Kidney tubule cell (primary cell): ENCODE data around the gene CTIF.

Source experiments
- DNase-seq: peaks from one replicate; pipeline ENCODE4 v3.0.0-alpha.2; 2018; ENCODE audit warnings: low spot score

CTIF gene

DNA sequence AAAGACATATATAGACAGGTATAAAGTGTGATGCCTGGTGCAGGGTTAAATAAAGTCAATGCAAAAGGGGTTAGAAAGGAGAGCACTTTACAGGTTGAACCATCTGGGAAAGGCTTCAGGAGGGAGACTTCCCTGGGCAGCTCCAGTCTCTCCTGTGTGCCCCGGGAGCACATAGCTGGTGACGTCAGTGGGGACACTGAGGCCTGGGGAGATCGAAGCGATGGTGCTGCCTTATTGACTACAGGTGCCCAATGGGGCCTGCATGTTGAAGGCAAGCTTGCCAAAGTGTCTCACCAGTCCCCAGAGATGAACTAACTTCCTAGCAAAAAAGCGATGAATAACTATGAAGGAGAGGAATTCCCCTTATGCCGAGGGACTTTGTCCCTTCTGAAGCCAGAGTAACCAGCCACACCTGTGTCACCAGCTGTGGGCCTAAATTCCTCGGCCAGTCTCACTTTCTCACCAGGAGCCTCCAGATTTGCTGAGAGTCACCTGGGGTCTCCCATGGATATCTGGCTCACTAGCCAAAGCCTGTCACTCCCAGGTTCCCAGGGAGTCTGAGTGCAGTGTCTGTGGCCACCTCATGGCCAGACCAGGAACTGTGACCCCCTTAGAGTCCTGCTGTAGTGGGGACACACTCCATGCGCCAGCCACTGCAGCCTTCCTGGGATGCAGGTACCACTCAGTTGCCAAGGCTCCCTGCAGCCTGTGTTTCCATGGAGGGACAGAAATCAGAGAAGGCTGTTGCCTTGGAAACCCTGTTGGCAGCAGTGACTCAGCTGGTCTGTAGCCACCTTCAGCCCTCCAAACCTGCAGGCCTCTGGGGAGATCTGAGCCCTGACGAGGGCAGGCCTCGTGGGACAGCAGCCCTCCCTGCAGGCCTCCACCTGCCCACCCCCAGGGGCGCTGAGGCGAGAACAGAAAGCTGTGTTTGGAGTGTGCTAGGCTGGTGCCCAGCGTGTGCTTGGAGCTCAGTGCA lies 128.7 kb downstream of the CTIF start:
- DNase-seq: peak; percentile 49

DNA sequence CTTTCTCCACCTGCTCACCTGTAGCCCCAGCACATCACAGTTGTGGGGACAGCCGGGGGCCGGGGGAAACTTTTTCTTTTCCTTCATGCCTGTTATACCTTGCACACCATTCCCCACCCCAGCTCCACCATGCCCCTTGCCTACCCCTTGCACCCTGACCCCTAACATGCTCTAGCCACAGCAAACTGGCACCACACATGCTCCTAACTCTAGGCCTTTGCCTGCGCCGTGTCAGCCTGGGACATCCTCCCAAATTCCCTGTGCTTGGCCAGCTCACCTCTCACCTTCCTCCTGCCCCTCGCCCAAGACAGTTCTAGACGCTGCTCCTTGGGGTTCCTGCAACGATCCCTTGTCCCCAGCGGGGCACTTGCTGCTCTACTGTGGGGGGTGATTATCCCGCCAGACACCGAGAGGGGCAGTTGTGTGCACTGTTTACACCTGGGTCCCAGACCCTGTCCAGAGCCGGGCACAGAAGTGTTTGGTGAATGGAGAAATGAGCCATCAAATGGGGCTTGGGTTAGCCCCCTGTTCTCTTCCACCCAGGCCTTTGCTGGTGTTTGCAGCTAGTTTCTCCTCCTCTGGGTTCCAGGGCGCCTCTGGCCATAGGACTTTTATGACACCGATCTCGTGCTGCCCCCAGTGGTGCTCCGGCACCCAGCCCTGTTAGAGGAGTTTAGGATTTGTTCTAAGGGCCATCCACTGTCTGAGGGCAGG lies 129.8 kb downstream of the CTIF start:
- no peak for DNase-seq

DNA sequence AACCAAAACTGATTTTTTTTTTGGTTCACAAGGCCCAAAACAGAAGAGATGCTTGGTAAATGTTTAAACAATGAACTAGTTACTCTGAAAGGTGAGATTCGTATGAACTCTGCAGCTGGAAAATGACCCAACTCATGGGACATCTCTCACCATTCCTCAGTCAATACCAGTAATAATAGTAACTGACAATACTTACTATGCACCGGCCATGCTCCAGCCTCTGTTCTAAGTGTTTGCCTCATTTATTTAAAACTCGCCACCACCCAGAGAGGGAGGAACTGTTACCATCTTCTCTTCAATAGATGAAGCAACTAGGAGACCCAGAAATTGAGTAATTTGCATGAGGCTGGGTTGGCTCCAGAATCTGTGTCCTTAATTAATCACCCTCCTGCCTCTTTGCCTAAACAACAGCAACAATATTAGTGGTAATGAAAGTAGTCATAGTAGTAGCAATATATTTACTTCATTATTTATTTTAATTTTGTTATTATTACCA lies 130.4 kb downstream of the CTIF start:
- DNase-seq: no peak

DNA sequence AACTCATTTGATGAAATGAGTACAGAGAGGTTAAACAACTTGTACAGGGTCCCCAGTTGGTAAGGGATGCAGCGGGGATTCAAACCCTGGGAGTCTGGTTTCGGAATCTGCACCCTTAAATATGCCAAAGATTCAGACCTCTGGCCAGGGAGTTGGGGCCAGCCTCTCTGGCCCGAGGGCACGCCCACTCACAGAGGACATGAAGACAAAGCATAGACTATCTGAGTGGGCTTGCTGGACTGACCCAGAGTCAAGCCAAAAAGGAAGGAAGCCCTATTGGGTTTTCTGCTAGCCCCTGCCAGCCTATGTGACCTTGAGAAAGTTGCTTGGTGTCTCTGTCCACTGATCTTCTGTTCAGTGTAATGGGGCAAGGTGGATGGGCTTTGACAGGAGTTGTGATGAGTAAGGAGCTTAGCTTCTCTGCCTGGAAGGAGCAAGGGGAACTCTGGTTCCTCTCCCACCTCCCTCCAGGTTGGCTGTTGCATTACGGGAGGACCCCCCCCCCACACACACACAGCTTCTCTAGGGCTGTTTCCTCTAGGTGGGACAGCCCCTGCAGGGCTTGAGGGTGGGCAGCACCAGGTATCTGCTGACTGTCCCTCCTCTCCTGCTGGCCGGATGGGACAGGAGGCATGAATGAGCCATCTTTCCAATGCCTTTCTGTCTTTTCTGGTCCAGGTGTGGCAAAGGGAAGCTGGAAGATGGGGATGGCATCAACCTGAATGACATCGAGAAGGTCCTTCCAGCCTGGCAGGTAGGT lies 131.3 kb downstream of the CTIF start:
- no peak for DNase-seq

DNA sequence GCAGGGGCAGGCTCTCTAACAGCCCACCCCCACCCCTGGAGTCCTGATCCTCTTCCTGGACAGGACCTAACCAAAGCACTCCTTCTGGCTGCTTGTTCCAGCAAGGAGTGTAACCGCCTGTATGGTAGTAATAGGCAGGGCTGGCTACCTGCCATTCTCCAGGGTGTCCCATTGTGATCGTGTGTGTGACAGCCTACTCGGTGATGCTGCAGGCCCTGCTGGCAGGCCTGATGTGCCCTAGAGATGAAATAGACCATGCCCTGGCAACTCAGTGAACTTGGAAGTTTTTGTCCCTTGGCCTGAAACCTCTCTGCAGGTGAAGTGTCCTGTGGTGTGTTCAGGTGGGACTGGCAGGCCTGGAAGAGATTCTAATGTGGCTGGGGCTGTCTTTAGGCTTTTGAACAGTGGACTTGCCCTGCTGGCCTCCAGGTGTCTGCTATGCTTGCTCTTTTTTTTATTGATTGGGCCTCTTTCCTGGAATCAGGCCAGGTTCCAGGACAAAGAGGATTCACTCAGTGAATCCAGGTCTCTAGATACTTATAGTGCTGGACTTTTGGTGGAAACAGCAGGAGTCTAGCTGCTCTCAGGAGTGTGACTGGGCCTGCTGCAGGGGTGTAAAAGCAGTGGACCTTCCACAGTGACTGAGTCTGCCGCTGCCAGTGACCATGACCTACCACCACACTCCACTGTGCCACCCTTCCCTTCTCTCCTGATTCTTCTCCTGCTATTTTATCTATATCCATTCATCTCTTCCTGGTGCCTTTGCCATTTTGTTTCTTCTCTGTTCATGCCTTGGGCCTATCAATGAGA lies 132.1 kb downstream of the CTIF start:
- DNase-seq: no peak

DNA sequence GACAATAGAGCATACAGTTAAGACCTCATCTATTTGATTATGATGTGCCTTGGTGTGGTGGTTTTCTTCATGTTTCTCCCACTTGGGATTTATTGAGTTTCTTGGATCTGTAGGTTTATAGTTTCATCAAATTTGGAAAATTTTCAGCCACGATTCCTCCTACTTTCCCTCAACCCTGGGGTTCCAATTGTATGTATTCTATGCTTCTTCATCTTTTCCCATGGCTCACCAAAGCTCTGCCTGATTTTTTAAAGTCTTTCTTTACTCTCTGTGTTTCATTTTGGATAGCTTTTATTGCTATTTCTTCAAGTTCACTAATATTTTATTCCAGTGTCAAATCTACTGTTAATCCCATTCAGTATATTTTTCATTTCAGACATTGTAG lies 132.7 kb downstream of the CTIF start:
- no peak for DNase-seq

DNA sequence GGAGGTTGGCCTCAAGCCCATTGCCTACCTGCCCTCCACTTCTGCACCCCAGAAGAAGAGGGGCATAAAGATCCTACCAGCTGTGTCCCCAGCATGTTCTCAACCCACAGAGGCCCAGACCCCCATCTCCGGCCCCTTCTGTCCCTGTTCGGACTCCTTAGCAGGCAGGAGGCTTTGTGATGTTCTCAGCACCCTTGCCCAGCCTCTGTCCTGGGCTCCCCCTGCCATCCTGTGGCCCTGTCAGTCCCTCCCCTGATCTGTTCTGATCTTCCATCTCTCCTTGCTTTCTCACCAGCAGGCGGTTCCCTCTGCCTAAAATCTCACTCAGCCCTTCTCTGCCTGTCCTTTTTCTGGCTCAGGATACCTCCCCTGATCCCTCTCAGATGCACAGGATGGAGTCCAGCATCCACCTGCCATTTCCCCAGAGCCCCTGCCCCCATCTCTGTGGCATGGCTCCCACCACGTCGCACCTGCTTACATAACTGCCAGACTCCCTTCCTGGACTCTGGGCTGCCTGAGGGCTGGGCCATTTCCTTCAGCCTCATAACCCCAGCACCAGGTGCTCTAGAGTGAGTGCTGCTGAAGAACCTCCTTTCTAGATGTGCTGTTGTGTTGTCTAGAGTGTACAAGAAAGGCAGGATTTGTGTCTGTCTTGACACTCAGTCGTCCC lies 134.0 kb downstream of the CTIF start:
- no peak for DNase-seq

DNA sequence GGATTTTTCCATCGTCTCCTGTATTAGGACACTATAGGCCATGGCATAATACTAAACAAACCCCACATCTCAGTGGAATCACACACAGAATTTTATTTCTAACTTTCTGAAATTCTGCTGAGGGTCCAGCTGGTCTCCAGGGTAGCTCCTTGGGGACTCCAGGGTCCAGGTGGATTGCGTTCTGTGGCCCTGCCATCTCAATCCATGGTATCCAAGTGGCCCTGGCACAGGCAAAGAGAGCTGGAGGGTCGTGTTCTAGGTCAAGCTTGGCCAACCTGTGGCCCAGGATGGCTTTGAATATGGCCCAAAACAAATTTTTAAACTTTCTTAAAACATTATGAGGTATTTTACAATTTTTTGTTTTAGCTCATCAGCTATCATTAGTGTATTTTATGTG lies 134.6 kb downstream of the CTIF start:
- no peak for DNase-seq

DNA sequence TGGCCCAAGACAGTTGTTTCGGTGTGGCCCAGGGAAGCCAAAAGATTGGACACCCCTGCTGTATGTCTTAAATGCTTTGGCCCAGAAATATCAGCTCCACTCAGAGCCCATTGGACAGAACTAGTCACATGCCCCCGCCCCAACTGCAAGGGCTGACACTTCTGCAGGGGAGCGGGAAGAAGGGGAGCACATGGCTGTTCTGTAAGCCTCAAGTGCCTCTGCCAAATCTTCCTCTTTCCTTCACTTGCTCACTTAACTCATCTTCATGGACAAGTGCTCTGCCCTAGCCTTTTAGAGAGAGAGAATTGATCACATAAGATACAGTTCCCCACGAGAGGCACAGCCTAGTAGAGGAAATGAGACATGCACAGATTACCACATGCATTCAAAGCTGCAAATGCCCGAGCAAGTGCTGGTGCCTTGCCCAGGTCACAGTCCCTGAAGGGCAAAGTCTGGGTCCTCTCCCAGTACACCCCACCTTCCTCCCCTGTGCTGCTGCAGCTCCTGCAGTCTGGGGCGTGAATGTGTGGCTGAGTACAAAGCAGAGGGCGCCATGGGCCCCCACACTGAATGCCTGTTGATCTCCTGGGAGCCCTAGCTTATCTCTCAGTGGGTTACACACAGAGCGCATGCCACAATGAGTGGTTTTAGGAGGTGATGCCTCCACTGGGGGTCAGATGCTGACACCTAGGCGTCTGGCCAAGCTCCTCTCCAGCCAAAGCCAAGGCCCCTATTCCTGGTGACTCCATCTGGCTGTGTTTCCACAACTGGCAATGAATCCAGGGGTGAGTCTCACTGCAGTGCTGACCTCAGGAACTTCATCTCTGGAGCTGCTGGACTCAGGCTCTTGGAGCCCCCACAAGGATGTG lies 135.3 kb downstream of the CTIF start:
- no peak for DNase-seq

DNA sequence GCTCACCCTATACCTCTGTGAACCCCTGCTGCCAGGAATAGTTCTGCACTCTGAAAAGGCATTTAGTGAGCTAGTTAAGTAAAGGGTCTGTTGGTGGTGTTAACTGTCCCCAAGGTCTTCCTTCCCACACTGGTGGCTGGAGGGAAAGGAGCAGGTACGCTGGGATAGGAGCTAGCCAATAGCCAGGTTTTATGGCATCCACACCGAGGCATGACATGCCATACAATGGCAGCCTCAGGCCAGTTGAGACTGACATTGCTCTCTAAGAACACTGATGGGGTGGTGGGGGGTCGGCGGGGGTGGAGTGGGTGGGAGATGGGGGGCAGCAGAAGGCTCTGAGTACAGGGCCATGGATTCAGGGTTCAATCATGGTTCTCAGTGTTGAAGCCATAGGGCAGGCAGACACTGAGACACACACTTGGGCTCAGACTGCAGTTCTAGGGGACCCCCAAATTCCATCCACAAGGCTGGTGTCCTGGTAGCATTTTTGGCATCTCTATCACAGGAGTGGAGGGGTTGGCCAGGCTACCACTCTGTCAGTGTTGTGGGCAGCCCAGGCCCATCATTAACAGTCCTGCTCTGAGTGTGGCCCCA lies 136.0 kb downstream of the CTIF start:
- DNase-seq: no peak

DNA sequence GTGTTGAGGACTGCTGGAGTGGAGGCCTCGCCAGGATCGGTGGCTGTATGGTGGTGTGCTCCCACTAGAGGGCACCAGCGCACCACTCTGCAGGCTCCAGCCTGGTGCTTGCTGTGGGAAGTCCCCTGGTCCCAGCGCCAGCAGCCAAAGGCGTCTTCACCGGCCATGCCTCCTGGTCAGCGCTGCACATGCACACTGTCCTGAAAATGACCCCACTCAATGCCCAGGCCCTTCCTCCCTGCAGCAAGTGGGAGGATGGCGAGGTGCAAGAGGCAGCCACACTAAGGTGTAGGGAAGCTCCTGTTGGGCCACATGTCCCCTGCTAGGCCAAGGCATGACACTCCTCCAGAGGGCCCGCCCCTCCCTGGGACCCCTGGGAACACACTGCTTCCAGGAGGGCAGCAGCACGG lies 136.5 kb downstream of the CTIF start:
- DNase-seq: peak; percentile 91

DNA sequence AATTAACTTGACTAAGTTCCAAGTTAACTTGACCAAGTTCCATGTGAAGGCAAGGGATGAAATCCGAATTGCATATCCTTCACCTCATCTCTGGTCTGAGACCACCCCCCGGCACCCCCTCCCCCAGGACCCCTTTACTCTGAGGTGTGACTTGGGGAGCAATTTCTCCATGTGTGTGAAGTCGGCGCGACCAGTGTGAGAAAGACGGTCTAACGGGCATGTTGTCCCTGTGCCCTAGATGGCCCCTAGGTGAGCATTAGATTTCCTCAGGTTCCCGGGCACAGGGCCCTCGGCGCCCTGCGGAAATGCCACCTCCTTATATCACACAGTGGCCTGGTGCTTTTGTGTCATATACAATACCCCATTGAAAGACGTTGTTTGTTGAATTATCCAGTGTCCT lies 137.1 kb downstream of the CTIF start:
- no peak for DNase-seq

DNA sequence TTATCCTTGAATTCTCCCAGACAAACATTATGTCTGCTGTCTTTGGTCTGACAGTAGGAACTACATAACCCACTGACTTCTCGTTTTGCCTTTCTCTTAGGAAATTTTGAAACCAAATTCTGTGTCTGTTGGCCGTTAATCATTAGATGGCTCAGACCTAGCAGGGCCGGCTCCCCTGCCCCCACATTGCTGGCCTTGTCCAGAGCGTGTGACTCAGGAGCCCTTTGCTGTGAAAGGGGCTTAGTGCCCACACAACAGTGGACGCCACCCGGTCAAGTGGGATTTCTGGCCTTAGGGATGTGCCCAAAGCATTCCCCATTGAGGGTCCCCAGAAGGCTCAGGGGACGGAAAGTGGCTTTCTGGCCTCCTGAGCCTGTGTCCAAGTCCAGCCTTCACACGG lies 137.5 kb downstream of the CTIF start:
- DNase-seq: peak; percentile 54

DNA sequence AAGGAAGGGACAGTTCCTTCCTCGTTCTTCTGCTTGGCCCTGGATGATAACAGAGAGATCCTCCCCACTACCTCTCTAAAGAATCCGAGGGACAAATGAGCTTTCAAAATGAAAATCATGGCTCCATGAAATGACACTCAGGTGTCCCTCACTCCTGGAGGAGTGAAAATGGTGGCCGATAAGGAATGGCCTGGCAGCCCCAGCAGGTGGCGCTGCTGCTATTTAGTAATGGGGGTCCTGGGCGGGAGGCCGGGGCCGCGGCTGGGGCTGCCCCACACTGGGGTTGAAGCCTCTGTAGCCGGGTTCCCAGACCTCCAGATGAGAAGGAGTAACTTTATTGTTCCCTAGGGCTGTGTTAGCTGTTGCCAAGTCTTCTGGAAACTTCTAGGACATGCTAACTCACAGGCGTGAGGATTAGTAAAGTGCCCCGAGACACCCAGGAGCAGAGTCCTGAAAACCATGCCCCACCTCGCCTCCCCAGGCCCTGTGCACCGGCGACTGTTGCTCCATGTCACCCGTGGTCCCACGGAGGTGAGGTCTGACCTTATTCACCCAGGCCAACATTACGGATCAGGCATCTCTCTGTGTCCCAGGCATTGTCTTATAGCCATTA lies 138.0 kb downstream of the CTIF start:
- peak; percentile 72 for DNase-seq

DNA sequence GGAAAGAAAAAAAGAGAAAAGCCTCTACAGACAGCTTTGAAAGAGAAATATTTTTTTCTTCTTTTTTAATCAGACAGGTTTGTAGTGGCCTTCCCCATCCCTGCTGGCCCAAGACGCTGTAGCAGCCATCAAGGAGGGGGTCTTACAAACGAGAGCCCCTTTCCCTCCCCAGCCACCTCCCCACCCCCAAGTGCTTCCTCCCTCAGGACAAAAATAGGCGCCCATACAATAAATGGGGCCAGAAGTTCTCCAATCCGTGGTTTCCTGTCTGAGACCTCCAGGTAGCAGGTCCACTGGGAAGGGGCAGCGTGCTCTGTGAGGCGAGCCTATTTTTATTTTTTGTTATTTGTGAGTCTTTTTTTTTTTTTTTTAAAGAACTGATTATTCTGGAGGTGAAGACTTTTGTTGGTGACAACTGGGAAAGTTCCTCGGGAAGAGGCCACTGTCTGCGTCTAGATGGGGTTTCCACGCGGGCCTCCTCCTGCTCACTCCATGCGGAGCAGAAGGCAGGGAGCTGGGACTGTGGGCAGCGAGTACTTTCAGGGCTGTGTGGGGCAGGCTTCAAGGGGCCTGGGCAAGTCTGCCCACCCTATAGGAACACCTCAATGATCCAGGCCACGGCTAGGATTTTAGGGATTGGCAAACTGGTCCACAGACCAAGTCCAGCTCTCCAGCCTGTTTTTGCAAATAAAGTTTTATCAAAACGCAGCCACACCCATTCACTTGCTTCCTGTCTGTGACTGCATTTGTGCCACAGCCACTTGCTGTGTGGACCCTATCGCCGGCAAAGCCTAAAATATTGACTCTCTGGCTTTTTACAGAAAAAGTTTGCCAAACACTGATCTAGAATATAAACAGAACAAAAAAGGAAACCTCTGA lies 139.6 kb downstream of the CTIF start:
- no peak for DNase-seq

DNA sequence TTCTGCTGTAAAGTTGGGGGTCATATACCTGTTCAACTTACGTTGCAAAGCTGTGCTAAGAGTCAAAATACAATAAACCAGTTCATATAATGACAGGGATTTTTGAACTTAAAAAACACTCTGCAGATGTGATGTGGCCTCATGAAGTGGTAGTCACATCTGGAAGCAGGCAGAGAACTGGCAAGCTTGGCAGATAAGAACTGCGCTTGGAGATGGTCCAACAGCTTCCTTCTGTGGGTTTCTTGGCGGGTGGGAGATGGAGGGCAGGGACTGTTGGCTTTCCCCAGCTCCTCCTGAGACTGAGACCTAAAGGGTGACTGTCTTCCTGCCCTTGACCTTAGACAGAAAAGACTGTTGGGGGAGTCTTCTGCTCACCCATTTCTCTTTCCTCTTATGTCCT lies 140.4 kb downstream of the CTIF start:
- no peak for DNase-seq

DNA sequence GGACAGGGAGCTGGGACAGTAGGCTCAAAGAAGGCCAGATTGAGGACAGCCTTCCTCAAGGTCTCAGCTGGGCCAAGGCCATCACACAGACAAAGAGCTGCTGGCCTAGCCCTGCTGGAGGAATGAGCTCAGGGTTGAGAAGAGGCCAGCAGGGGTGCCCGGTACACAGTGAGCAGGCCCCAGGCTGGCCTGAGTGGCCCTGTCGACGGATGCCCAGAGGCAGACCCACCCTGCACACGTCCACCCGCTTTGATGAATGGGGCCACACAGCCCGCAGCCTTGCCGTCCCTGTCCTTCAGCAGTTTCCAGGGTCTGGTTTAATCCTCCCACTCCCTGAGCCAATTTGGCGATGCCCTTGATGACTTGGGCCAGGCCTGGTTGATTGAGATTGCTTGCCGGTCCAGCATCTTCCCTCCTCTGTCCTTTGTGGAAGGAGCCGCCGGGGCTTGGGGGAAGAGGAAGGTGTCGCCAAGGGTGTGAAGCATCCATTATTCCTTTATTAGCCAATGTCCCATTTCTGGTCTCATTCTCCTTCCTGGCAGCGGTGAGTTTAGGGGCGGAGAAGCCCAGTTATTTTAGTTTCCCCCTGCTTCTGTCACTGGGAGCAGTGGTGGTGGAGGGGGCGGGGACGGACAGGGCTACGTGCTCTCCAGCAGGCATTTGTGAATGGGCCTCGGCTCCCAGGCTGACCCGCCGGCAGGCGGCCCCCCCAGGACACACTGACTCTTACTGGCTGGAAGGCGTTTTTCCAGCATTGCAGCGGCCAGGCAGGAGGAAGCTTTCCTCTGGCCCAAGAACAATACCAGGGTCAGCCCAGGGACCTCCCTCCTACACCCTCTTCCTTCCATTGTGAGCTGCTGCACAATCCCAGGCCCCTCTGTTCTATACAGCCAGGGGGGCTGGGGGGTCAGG lies 141.8 kb downstream of the CTIF start:
- DNase-seq: no peak
